Fibroblast of mammary gland (primary cell): ENCODE data around the gene PRM1.
A peak's percentile ranks its signal among the peaks of the same experiment; 100 is the strongest.

ENCODE experiments used
- DNase-seq: peaks from one replicate; pipeline ENCODE4 v3.0.0-alpha.2; 2010; ENCODE audit warnings: low read depth
- H3K4me3 ChIP-seq: 2 replicates; pipeline ENCODE4 v1.5.1; 2011; ENCODE audit warnings: low read depth, mild to moderate bottlenecking, low read length, moderate library complexity; ENCODE audit not compliant: control insufficient read depth
- TF ChIP-seq, protein P1 (sequence below): conservative IDR thresholded peaks from 2 replicates; pipeline ENCODE4 v1.5.1; 2011; ENCODE audit warnings: low read depth, low read length, inconsistent platforms; ENCODE audit not compliant: control insufficient read depth, insufficient read depth

The PRM1 gene

GRCh38 chr16:11253009-11253994 is 27.8 kb downstream of the PRM1 start:
- no peak overlapping the region for H3K4me3 ChIP-seq
- peak; percentile 71 for DNase-seq
- TF ChIP-seq, protein P1, sequence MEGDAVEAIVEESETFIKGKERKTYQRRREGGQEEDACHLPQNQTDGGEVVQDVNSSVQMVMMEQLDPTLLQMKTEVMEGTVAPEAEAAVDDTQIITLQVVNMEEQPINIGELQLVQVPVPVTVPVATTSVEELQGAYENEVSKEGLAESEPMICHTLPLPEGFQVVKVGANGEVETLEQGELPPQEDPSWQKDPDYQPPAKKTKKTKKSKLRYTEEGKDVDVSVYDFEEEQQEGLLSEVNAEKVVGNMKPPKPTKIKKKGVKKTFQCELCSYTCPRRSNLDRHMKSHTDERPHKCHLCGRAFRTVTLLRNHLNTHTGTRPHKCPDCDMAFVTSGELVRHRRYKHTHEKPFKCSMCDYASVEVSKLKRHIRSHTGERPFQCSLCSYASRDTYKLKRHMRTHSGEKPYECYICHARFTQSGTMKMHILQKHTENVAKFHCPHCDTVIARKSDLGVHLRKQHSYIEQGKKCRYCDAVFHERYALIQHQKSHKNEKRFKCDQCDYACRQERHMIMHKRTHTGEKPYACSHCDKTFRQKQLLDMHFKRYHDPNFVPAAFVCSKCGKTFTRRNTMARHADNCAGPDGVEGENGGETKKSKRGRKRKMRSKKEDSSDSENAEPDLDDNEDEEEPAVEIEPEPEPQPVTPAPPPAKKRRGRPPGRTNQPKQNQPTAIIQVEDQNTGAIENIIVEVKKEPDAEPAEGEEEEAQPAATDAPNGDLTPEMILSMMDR = no peak

GRCh38 chr16:11252482-11252931 is 28.6 kb downstream of the PRM1 start:
- TF ChIP-seq, protein P1 = no peak
- DNase-seq = no peak

GRCh38 chr16:11251525-11252481 is 29.3 kb downstream of the PRM1 start:
- no peak overlapping the region for H3K4me3 ChIP-seq
- TF ChIP-seq, protein P1 = no peak

More at GRCh38 chr16:11252482-11252931, 28.6 kb downstream of the PRM1 start:
- no peak overlapping the region for H3K4me3 ChIP-seq

DNA sequence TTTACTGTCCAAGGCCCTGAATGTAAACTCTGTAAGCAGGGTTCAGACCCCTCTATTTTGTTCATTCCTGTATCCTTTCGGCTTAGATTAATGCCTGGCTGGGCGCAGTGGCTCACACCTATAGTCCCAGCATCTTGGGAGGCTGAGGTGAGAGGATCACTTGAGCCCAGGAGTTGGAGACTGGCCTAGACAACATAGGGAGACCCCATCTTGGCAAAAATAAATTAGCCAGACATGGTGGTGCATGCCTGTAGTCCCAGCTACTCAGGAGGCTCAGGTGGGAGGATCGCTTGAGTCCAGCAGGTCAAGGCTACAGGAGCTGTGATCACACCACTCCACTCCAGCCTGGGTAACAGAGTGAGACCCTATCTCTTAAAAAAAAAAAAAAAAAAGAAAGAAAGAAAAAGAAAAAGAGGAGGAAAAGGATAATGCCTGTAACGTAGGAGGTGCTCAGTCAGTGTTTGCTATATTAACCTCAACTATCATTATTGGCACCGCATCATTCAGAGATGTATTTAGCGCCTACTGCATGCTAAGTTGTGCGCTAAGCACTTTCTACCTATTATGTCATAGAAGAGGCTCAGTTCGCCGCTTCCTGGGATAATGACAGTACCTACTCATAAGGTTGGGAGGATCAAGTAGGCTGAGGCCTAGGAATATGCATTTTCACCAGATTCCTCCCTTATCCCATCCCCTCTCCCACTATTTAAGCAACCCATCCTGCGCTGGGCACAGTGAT is 30.2 kb downstream of the PRM1 start:
- H3K4me3 ChIP-seq = no peak overlapping the region
- no peak for DNase-seq
- TF ChIP-seq, protein P1 = no peak

More at GRCh38 chr16:11251525-11252481, 29.3 kb downstream of the PRM1 start:
- DNase-seq = peak; percentile 70

- DNase-seq = no peak
- TF ChIP-seq, protein P1 = no peak
- no peak overlapping the region for H3K4me3 ChIP-seq
Measured at GRCh38 chr16:11250091-11250785, 30.9 kb downstream of the PRM1 start.
